Endothelial cell of umbilical vein (primary cell): ENCODE data around the gene SLC39A9. TPM values are rescaled to one million over a fixed set of nuclear protein-coding genes. Genes with fewer than 3 reads are reported as not detected.

Source experiments
- BruUV-seq: library from RNA; stranded (reverse); fragments of 400-500 nt; replicated peaks from 2 replicates; lab custom pipeline; 2021; lab: Mats Ljungman, UMichigan
- CTCF ChIA-PET: fragments of 300-600, 350-600 bp; sonication (Branson Sonifier 250); formaldehyde crosslinking; loops from one replicate; lab custom pipeline; 2021; ENCODE audit warnings: antibody characterized with exemption, inconsistent platforms; lab: Charles Lee
- POLR2A ChIA-PET: fragments of 300-600, 350-600 bp; sonication (Branson Sonifier 250); formaldehyde crosslinking; loops from one replicate; lab custom pipeline; 2021; ENCODE audit warnings: antibody characterized with exemption, inconsistent platforms; lab: Charles Lee
- DNase-seq: peaks from one replicate; pipeline ENCODE4 v3.0.0-alpha.2; 2011; ENCODE audit warnings: low read depth, low spot score
- FAIRE-seq: peaks from 2 replicates; lab custom pipeline; 2011; peaks lifted over from hg19 to GRCh38; lab: Jason Lieb, UNC
- H2AFZ ChIP-seq: 2 replicates; pipeline ENCODE4 v1.6.0; 2012; ENCODE audit warnings: low read depth, low read length, control low read depth, inconsistent platforms
- H3K27ac ChIP-seq: 2 replicates; pipeline ENCODE4 v1.5.1; 2011; ENCODE audit warnings: low read depth, mild to moderate bottlenecking, control low read depth, low read length, moderate library complexity; ENCODE audit not compliant: insufficient read depth
- H3K27me3 ChIP-seq, 2 experiments: 2 replicates each; pipeline versions ENCODE4 v1.6.0 to v1.6.1; 2011; ENCODE audit warnings: low read length in 2 of 2, mixed read lengths in 1 of 2; ENCODE audit not compliant: control insufficient read depth in 2 of 2, insufficient read depth in 2 of 2
- H3K36me3 ChIP-seq, 2 experiments: 2 replicates in 1 of 2; 3 replicates in 1 of 2; pipeline ENCODE4 v1.5.1; 2011; ENCODE audit warnings: low read length in 2 of 2, mild to moderate bottlenecking in 1 of 2, moderate library complexity in 1 of 2; ENCODE audit not compliant: control insufficient read depth in 2 of 2, insufficient read depth in 2 of 2; ENCODE audit errors: extremely low read depth in 1 of 2
- H3K4me1 ChIP-seq: 3 replicates; pipeline ENCODE4 v1.5.1; 2011; ENCODE audit warnings: mild to moderate bottlenecking, low read length; ENCODE audit not compliant: control insufficient read depth, insufficient read depth; ENCODE audit errors: extremely low read depth
- H3K4me2 ChIP-seq: 2 replicates; pipeline ENCODE4 v1.6.1; 2011; ENCODE audit warnings: low read length, control low read depth, mixed read lengths; ENCODE audit not compliant: insufficient read depth
- H3K4me3 ChIP-seq, 3 experiments: fragments of 200-600 bp in 1 of 3; sonication (generic), shearing (Covaris generic) in 1 of 3; replicated peaks in 1 of 3; 2 replicates each; pipeline ENCODE4 v1.5.1; 2011 to 2016; ENCODE audit warnings: control low read depth in 3 of 3, low read length in 3 of 3, mild to moderate bottlenecking in 2 of 3, inconsistent platforms in 1 of 3, low read depth in 1 of 3, moderate library complexity in 1 of 3; ENCODE audit not compliant: insufficient read depth in 1 of 3
- H3K79me2 ChIP-seq: 2 replicates; pipeline ENCODE4 v1.6.0; 2012; ENCODE audit warnings: low read length, inconsistent platforms; ENCODE audit not compliant: control insufficient read depth, insufficient read depth
- H3K9ac ChIP-seq: replicated peaks from 2 replicates; pipeline ENCODE3; 2011; ENCODE audit warnings: low read length, control low read depth; ENCODE audit not compliant: insufficient read depth; ENCODE audit errors: extremely low read depth
- H3K9me1 ChIP-seq: replicated peaks from 3 replicates; pipeline ENCODE4 v1.6.0; 2011; ENCODE audit warnings: mild to moderate bottlenecking, low read length; ENCODE audit not compliant: control insufficient read depth, insufficient read depth; ENCODE audit errors: extremely low read depth
- H3K9me3 ChIP-seq: replicated peaks from 2 replicates; pipeline ENCODE4 v1.5.1; 2012; ENCODE audit warnings: low read length, inconsistent platforms; ENCODE audit not compliant: control insufficient read depth, insufficient read depth
- H4K20me1 ChIP-seq: replicated peaks from 2 replicates; pipeline ENCODE3; 2011; ENCODE audit warnings: mild to moderate bottlenecking, low read length; ENCODE audit not compliant: control insufficient read depth, insufficient read depth; ENCODE audit errors: extremely low read depth
- CTCF ChIP-seq, 2 donors: IDR thresholded peaks; 1 replicate in 1 of 2; 2 replicates in 1 of 2; pipeline ENCODE4 v1.5.1; 2011; ENCODE audit warnings: low read length in 2 of 2, mild to moderate bottlenecking in 2 of 2, moderate library complexity in 2 of 2, control low read depth in 1 of 2, inconsistent platforms in 1 of 2, low read depth in 1 of 2; ENCODE audit not compliant: insufficient read depth in 1 of 2; ENCODE audit errors: extremely low read depth in 1 of 2
- EZH2 ChIP-seq: IDR thresholded peaks from 2 replicates; pipeline ENCODE4 v1.6.1; 2012; ENCODE audit warnings: borderline replicate concordance, low read depth, mild to moderate bottlenecking, moderate library complexity, low read length, inconsistent platforms; ENCODE audit not compliant: severe bottlenecking
- FOS ChIP-seq: IDR thresholded peaks from 2 replicates; pipeline ENCODE4 v1.6.1; 2011; ENCODE audit warnings: mild to moderate bottlenecking, low read length, moderate library complexity, borderline replicate concordance; ENCODE audit not compliant: insufficient read depth
- GATA2 ChIP-seq: IDR thresholded peaks from 2 replicates; pipeline ENCODE4 v1.7.0; 2011; ENCODE audit warnings: low read depth, mild to moderate bottlenecking, moderate library complexity, mixed read lengths, low read length; ENCODE audit not compliant: insufficient read length, insufficient read depth
- JUN ChIP-seq: IDR thresholded peaks from 2 replicates; pipeline ENCODE4 v1.6.1; 2011; ENCODE audit warnings: borderline replicate concordance, low read depth; ENCODE audit not compliant: insufficient read length, insufficient read depth
- MAX ChIP-seq: IDR thresholded peaks from 2 replicates; pipeline ENCODE4 v1.6.1; 2011; ENCODE audit not compliant: insufficient read depth, insufficient read length
- MYC ChIP-seq: IDR thresholded peaks from one replicate; pipeline ENCODE4 v1.6.1; 2011; ENCODE audit warnings: mild to moderate bottlenecking, low read depth, low read length
- POLR2A ChIP-seq: IDR thresholded peaks from 2 replicates; pipeline ENCODE4 v1.6.1; 2012; ENCODE audit warnings: low read depth, mild to moderate bottlenecking, control low read depth, low read length
- POLR2AphosphoS5 ChIP-seq: IDR thresholded peaks from 2 replicates; pipeline ENCODE4 v1.6.1; 2012; ENCODE audit warnings: low read depth, mild to moderate bottlenecking, control low read depth, low read length, moderate library complexity; ENCODE audit not compliant: insufficient read depth
- dilution Hi-C: fragments of 300-500 bp; cut with MboI; formaldehyde crosslinking; loops from one replicate; pipeline ENCODE4 v1.15.0; 2019; ENCODE audit warnings: low sequenced_read_pairs; ENCODE audit not compliant: extremely low pct_ligation_motif_present
- intact Hi-C: fragments of 100-400 bp; cut with micrococcal nuclease; formaldehyde crosslinking; loops from one replicate; pipeline ENCODE4 v1.10.0; 2022
- polyA plus RNA-seq, 4 experiments: library from polyadenylated mRNA; depleted of rRNA in 3 of 4; stranded (reverse) in 3 of 4; unstranded in 1 of 4; fragments of >200 nt; gene quantifications; 2 replicates each; pipeline versions ENCODE4 v1.2.1 to v1.2.3, GENCODE V29; 2011 to 2012; ENCODE audit warnings: missing spikeins in 1 of 4
- total RNA-seq: library from RNA; stranded (reverse); gene quantifications from 2 replicates; pipeline ENCODE4 v1.2.3, GENCODE V29; 2021

The SLC39A9 gene
- total and polyA plus RNA-seq, 2 donors (not counting 3 experiments of a cell fraction or from before 2014, with no cell fraction given) = 39.8 to 55.2 TPM

- intact Hi-C loops = no loop called here
These were observed 31.7 kb upstream of the SLC39A9 start for GRCh38 chr14:69366761-69367160.

More at GRCh38 chr14:69366761-69367160, 31.7 kb upstream of the SLC39A9 start:
- no peaks in the 10 kb centered on the region for H4K20me1 ChIP-seq
- BruUV-seq = no TSS peak
- peaks cover 0 to 2% of the 10 kb centered on the region in 2 experiments for H3K27me3 ChIP-seq
- H3K4me3 ChIP-seq = no peak overlapping the region
- ChIA-PET CTCF (interaction anchor here (0.9 to 2.5 kb wide), 3 partner anchors 20 to 237 kb away, joined by 3 to 6 read pairs (median 3); no protein-coding TSS in a partner anchor), POLR2A (no interaction called here)
- FAIRE-seq (no peak), DNase-seq (no peak)
- no peaks in the 10 kb centered on the region for H3K4me1 ChIP-seq
- no peak overlapping the region for H2AFZ ChIP-seq
- H3K79me2 ChIP-seq = no peaks in the 10 kb centered on the region
- dilution Hi-C loops = no loop called here
- H3K27ac ChIP-seq = no peak overlapping the region
- no peaks in the 10 kb centered on the region for H3K9me3 ChIP-seq
- no peak for TF ChIP-seq CTCF (IDR thresholded peaks at IDR 0.05; ENCODE audit: extremely low read depth in 1 of 2, insufficient read depth in 1 of 2, low read depth in 1 of 2, low read length in 2 of 2)
- TF ChIP-seq EZH2 = no peak
- no peak for TF ChIP-seq POLR2AphosphoS5
- TF ChIP-seq MAX = no peak
- no peak for TF ChIP-seq FOS
- TF ChIP-seq MYC = no peak
- TF ChIP-seq GATA2 = no peak
- no peak for TF ChIP-seq JUN
- TF ChIP-seq POLR2A = no peak
- no peaks in the 10 kb centered on the region for H3K36me3 ChIP-seq
- H3K9me1 ChIP-seq = no peaks in the 10 kb centered on the region
- no peak overlapping the region for H3K9ac ChIP-seq
- no peak overlapping the region for H3K4me2 ChIP-seq
